Measurements from ENCODE around the gene GNPDA1.
A peak's percentile ranks its signal among the peaks of the same experiment; 100 is the strongest.

DNA sequence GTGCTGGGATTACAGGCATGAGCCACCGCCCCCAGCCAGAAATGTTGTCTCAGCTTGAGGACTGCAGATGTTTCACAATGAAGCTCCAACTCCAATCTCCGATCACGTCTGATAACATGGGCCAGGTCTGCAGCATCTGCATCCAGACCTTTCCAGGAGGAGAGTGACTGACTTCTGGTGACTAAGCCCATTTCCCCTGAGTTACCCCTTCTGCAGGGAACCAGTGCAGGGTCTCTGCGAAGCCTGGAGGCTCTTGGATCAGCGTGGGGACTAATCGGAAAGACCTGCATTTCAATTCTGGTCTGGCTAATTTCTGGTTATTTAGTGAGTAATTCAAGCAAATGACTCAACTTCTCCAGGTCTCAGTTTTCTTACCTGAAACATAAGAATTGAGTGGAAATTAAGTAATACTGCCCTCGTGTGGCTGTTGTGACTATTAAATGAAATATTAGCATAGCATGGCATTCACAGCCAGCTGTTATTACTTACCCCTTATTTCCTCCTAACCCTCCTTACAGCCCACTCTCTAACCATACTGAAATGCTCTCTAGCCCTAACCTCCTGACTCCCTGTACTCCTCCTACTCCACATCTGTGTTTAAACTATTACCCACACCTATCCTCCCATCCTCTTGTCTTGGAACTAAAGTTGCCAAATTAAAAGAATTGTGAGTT, 2.2 kb upstream of the GNPDA1 start:
- TF ChIP-seq, protein P1, sequence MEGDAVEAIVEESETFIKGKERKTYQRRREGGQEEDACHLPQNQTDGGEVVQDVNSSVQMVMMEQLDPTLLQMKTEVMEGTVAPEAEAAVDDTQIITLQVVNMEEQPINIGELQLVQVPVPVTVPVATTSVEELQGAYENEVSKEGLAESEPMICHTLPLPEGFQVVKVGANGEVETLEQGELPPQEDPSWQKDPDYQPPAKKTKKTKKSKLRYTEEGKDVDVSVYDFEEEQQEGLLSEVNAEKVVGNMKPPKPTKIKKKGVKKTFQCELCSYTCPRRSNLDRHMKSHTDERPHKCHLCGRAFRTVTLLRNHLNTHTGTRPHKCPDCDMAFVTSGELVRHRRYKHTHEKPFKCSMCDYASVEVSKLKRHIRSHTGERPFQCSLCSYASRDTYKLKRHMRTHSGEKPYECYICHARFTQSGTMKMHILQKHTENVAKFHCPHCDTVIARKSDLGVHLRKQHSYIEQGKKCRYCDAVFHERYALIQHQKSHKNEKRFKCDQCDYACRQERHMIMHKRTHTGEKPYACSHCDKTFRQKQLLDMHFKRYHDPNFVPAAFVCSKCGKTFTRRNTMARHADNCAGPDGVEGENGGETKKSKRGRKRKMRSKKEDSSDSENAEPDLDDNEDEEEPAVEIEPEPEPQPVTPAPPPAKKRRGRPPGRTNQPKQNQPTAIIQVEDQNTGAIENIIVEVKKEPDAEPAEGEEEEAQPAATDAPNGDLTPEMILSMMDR (IDR thresholded peaks at IDR 0.05; ENCODE audit: insufficient read depth, low read length): peak; percentile 24
- TF ChIP-seq, protein P2, sequence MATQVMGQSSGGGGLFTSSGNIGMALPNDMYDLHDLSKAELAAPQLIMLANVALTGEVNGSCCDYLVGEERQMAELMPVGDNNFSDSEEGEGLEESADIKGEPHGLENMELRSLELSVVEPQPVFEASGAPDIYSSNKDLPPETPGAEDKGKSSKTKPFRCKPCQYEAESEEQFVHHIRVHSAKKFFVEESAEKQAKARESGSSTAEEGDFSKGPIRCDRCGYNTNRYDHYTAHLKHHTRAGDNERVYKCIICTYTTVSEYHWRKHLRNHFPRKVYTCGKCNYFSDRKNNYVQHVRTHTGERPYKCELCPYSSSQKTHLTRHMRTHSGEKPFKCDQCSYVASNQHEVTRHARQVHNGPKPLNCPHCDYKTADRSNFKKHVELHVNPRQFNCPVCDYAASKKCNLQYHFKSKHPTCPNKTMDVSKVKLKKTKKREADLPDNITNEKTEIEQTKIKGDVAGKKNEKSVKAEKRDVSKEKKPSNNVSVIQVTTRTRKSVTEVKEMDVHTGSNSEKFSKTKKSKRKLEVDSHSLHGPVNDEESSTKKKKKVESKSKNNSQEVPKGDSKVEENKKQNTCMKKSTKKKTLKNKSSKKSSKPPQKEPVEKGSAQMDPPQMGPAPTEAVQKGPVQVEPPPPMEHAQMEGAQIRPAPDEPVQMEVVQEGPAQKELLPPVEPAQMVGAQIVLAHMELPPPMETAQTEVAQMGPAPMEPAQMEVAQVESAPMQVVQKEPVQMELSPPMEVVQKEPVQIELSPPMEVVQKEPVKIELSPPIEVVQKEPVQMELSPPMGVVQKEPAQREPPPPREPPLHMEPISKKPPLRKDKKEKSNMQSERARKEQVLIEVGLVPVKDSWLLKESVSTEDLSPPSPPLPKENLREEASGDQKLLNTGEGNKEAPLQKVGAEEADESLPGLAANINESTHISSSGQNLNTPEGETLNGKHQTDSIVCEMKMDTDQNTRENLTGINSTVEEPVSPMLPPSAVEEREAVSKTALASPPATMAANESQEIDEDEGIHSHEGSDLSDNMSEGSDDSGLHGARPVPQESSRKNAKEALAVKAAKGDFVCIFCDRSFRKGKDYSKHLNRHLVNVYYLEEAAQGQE (IDR thresholded peaks at IDR 0.05; ENCODE audit: insufficient replicate concordance, low read depth): no peak
- TF ChIP-seq POLR2AphosphoS5 (IDR thresholded peaks at IDR 0.05; ENCODE audit: low read depth) (no peak), SPI1 (IDR thresholded peaks at IDR 0.05; ENCODE audit: borderline replicate concordance, low read depth) (no peak)
